SK-N-SH (cell line): Measurements from ENCODE around the gene ACOT12. TPM values are rescaled to one million over a fixed set of nuclear protein-coding genes. Genes with fewer than 3 reads are reported as not detected.
"Not testable (repeated sequence)": the region's sequence is repeated elsewhere in the genome, so short reads cannot be mapped to it uniquely, and the experiment has no call there.

Experiments used
- CTCF ChIA-PET: fragments of 300-600, 350-600 bp; formaldehyde crosslinking; extraction: SDS; loops from one replicate; lab custom pipeline; 2021; lab: Yijun Ruan, JAX
- POLR2A ChIA-PET: fragments of 350-600 bp; sonication (Branson Sonifier 250); formaldehyde crosslinking; extraction: SDS; loops from one replicate; lab custom pipeline; 2020; ENCODE audit warnings: antibody characterized with exemption, inconsistent platforms; lab: Yijun Ruan, JAX
- DNase-seq: peaks from one replicate; pipeline ENCODE4 v3.0.0; 2012
- H2AFZ ChIP-seq: fragments of 200-600 bp; sonication (generic); 2 replicates; pipeline ENCODE4 v1.8.1; 2016; ENCODE audit warnings: antibody characterized with exemption, mild to moderate bottlenecking, low read depth
- H3F3A ChIP-seq: fragments of 200-600 bp; sonication (generic); replicated peaks from 2 replicates; pipeline ENCODE3; 2016; ENCODE audit warnings: antibody characterized with exemption, mild to moderate bottlenecking; ENCODE audit not compliant: insufficient read depth
- H3K27ac ChIP-seq, 2 experiments: fragments of 200-500 bp in 1 of 2; fragments of 200-600 bp in 1 of 2; sonication (Bioruptor generic) in 1 of 2; sonication (generic), shearing (Covaris generic) in 1 of 2; 2 replicates each; pipeline versions ENCODE4 v1.5.1 to v1.6.1; 2014 to 2016; ENCODE audit warnings: low read depth in 2 of 2, inconsistent platforms in 1 of 2, low read length in 1 of 2, mild to moderate bottlenecking in 1 of 2, mixed read lengths in 1 of 2
- H3K27me3 ChIP-seq: fragments of 200-600 bp; sonication (generic), shearing (Covaris generic); 2 replicates; pipeline ENCODE4 v1.6.1; 2016; ENCODE audit warnings: mixed run types; ENCODE audit not compliant: insufficient read depth
- H3K36me3 ChIP-seq, 2 experiments: fragments of 200-500 bp in 1 of 2; fragments of 200-600 bp in 1 of 2; sonication (Bioruptor generic) in 1 of 2; sonication (generic) in 1 of 2; replicated peaks in 1 of 2; 2 replicates each; pipeline versions ENCODE3 to v1.5.1; 2014 to 2016; ENCODE audit warnings: low read length in 1 of 2, mild to moderate bottlenecking in 1 of 2; ENCODE audit not compliant: insufficient read depth in 2 of 2, control insufficient read depth in 1 of 2
- H3K4me1 ChIP-seq, 2 experiments: fragments of 200-500 bp in 1 of 2; fragments of 200-600 bp in 1 of 2; sonication (Bioruptor generic) in 1 of 2; sonication (generic), shearing (Covaris generic) in 1 of 2; 2 replicates each; pipeline versions ENCODE4 v1.5.1 to v1.6.1; 2014 to 2016; ENCODE audit warnings: low read depth in 1 of 2, low read length in 1 of 2, mixed run types in 1 of 2; ENCODE audit not compliant: insufficient read depth in 2 of 2, control insufficient read depth in 1 of 2
- H3K4me2 ChIP-seq: fragments of 200-600 bp; sonication (generic), shearing (Covaris generic); 2 replicates; pipeline ENCODE4 v1.6.1; 2017; ENCODE audit warnings: mixed run types
- H3K4me3 ChIP-seq, 2 experiments: fragments of 200-500 bp in 1 of 2; fragments of 200-600 bp in 1 of 2; sonication (Bioruptor generic) in 1 of 2; sonication (generic), shearing (Covaris generic) in 1 of 2; 2 replicates each; pipeline versions ENCODE4 v1.5.1 to v1.8.1; 2014 to 2016; ENCODE audit warnings: low read depth in 2 of 2, inconsistent platforms in 1 of 2, low read length in 1 of 2, mild to moderate bottlenecking in 1 of 2, mixed read lengths in 1 of 2, moderate library complexity in 1 of 2
- H3K79me2 ChIP-seq: fragments of 200-600 bp; sonication (generic); 2 replicates; pipeline ENCODE4 v1.8.1; 2017; ENCODE audit warnings: mild to moderate bottlenecking; ENCODE audit not compliant: insufficient read depth
- H3K9ac ChIP-seq: fragments of 200-600 bp; sonication (generic); 2 replicates; pipeline ENCODE4 v1.6.1; 2017; ENCODE audit warnings: mixed run types
- H3K9me2 ChIP-seq: fragments of 200-600 bp; sonication (generic); 2 replicates; pipeline ENCODE4 v1.6.1; 2017; ENCODE audit warnings: mixed run types
- H3K9me3 ChIP-seq: fragments of 200-600 bp; sonication (generic); 2 replicates; pipeline ENCODE4 v1.6.1; 2017; ENCODE audit warnings: mixed run types, mild to moderate bottlenecking, moderate library complexity
- H4K20me1 ChIP-seq: fragments of 200-600 bp; sonication (generic); 2 replicates; pipeline ENCODE4 v1.6.1; 2017; ENCODE audit warnings: mild to moderate bottlenecking, mixed run types; ENCODE audit not compliant: insufficient read depth
- GABPA ChIP-seq: IDR thresholded peaks from 2 replicates; pipeline ENCODE4 v1.4.0; 2012; ENCODE audit warnings: low read depth, mild to moderate bottlenecking
- GATA2 ChIP-seq: sonication (generic); formaldehyde crosslinking; IDR thresholded peaks from 2 replicates; pipeline ENCODE4 v1.5.0; 2020; ENCODE audit warnings: mild to moderate bottlenecking, missing genetic modification reagents
- IRF3 ChIP-seq: fragments of 150-350 bp; IDR thresholded peaks from 2 replicates; pipeline ENCODE4 v1.6.1; 2016; ENCODE audit warnings: mild to moderate bottlenecking, low read depth, low read length
- JUND ChIP-seq: IDR thresholded peaks from 2 replicates; pipeline ENCODE4 v1.4.0; 2012
- MAX ChIP-seq: IDR thresholded peaks from 2 replicates; pipeline ENCODE4 v1.4.0; 2012; ENCODE audit warnings: low read depth
- RAD21 ChIP-seq: IDR thresholded peaks from 2 replicates; pipeline ENCODE4 v1.6.1; 2012; ENCODE audit warnings: mild to moderate bottlenecking, low read length
- TCF12 ChIP-seq: IDR thresholded peaks from 2 replicates; pipeline ENCODE4 v1.4.0; 2012
- YY1 ChIP-seq: IDR thresholded peaks from 2 replicates; pipeline ENCODE4 v1.4.0; 2012; ENCODE audit warnings: low read depth, mild to moderate bottlenecking
- WGBS: methylation state at CpG from one replicate; pipeline ENCODE4 v1.1.6; 2017; ENCODE audit warnings: low lambda C conversion rate; 5-methylcytosine and 5-hydroxymethylcytosine counted together
- polyA plus RNA-seq, 3 experiments: library from polyadenylated mRNA; depleted of rRNA; stranded (reverse); fragments of >200 nt; gene quantifications; 2 replicates each; pipeline ENCODE4 v1.2.3, GENCODE V29; 2012

Gene ACOT12
- polyA plus RNA-seq, 1 of the 3 experiments (the other 2 are of a cell fraction), result 0.07 TPM

- Histone ChIP-seq H2AFZ (no peak overlapping the region), H3K4me3 (no peak overlapping the region), H3K27ac (no peak overlapping the region), H3K36me3 (no peaks in the 10 kb centered on the region), H3K4me1 (no peaks in the 10 kb centered on the region), H3K79me2 (no peaks in the 10 kb centered on the region), H3K9me2 (no peaks in the 10 kb centered on the region), H3F3A (no peaks in the 10 kb centered on the region), H3K9me3 (no peaks in the 10 kb centered on the region), H3K9ac (no peak overlapping the region), H3K27me3 (no peaks in the 10 kb centered on the region), H4K20me1 (no peaks in the 10 kb centered on the region), H3K4me2 (no peak overlapping the region)
- POLR2A ChIA-PET, result no interaction called here
- 99% methylated on average over 2 of the region's 2 CpGs for WGBS
- no peak for DNase-seq
- TF ChIP-seq GATA2 (CRISPR knock-in tag), result no peak
- TF ChIP-seq GABPA, result no peak
- no peak for TF ChIP-seq YY1
- CTCF ChIA-PET, result interaction anchor here (1.3 to 1.7 kb wide), 3 partner anchors 23 to 817 kb away, joined by 3 to 4 read pairs (median 4); no protein-coding TSS in a partner anchor
Measured at GRCh38 chr5:81409361-81409760, 15.4 kb upstream of the ACOT12 start.

- H3K27me3 ChIP-seq, result no peaks in the 10 kb centered on the region
- ChIA-PET POLR2A (no interaction called here), CTCF (interaction anchor here (1.3 to 1.7 kb wide), 3 partner anchors 24 to 818 kb away, joined by 3 to 4 read pairs (median 4); no protein-coding TSS in a partner anchor)
- no peak overlapping the region for H3K27ac ChIP-seq
- H3F3A ChIP-seq, result no peaks in the 10 kb centered on the region
- H4K20me1 ChIP-seq, result no peaks in the 10 kb centered on the region
- no peak for DNase-seq
- no peaks in the 10 kb centered on the region for H3K9me2 ChIP-seq
- H3K4me1 ChIP-seq, result no peaks in the 10 kb centered on the region
- WGBS, result 95% methylated on average over 1 of the region's 1 CpG
- no peaks in the 10 kb centered on the region for H3K9me3 ChIP-seq
- TF ChIP-seq TCF12, result no peak
- no peak for TF ChIP-seq JUND
- TF ChIP-seq MAX, result no peak
- no peak for TF ChIP-seq IRF3
- TF ChIP-seq RAD21, result no peak
- H3K36me3 ChIP-seq, result no peaks in the 10 kb centered on the region
- no peaks in the 10 kb centered on the region for H3K79me2 ChIP-seq
- no peak overlapping the region for H3K4me2 ChIP-seq
- no peak overlapping the region for H3K4me3 ChIP-seq
- no peak overlapping the region for H3K9ac ChIP-seq
- H2AFZ ChIP-seq, result no peak overlapping the region
Measured at GRCh38 chr5:81408496-81408895, 14.6 kb upstream of the ACOT12 start.

- H3K4me3 ChIP-seq, H2AFZ ChIP-seq, H3K36me3 ChIP-seq, DNase-seq, H3K4me2 ChIP-seq, CTCF ChIA-PET, POLR2A ChIA-PET, H3K79me2 ChIP-seq, H3K27ac ChIP-seq, H3K9me3 ChIP-seq, H3K9ac ChIP-seq, H3K27me3 ChIP-seq, H3F3A ChIP-seq, H3K4me1 ChIP-seq, H4K20me1 ChIP-seq, H3K9me2 ChIP-seq: not testable (repeated sequence)
- WGBS, result 83% methylated on average over 4 of the region's 4 CpGs
Measured at GRCh38 chr5:81407811-81408210, 13.9 kb upstream of the ACOT12 start.
